GM12864 (cell line): Measurements from ENCODE around the gene CDK15.

Experiments
- DNase-seq: peaks from one replicate; pipeline ENCODE4 v3.0.0-alpha.2; 2011; ENCODE audit warnings: low read depth
- H3K4me3 ChIP-seq: 2 replicates; pipeline ENCODE4 v1.5.1; 2011; ENCODE audit warnings: mild to moderate bottlenecking, low read depth, low read length, control low read depth
- CTCF ChIP-seq: IDR thresholded peaks from 2 replicates; pipeline ENCODE4 v1.5.1; 2011; ENCODE audit warnings: low read depth, mild to moderate bottlenecking, moderate library complexity, low read length, control low read depth, inconsistent platforms; ENCODE audit errors: missing control alignments

CDK15 gene

GRCh38 chr2:201906777-201907562 is 100.6 kb downstream of the CDK15 start:
- no peak for DNase-seq
- TF ChIP-seq CTCF: no peak
- H3K4me3 ChIP-seq: no peak overlapping the region

- no peak for TF ChIP-seq CTCF
Observed at GRCh38 chr2:201907563-201907881, 101.2 kb downstream of the CDK15 start.

GRCh38 chr2:201908901-201909300 is 102.6 kb downstream of the CDK15 start:
- TF ChIP-seq CTCF: no peak
- H3K4me3 ChIP-seq: no peak overlapping the region
- DNase-seq: no peak

More at GRCh38 chr2:201907563-201907881, 101.2 kb downstream of the CDK15 start:
- no peak overlapping the region for H3K4me3 ChIP-seq
- no peak for DNase-seq

- H3K4me3 ChIP-seq: no peak overlapping the region
- DNase-seq: no peak
- TF ChIP-seq CTCF: no peak
Observed at GRCh38 chr2:201909348-201909747, 103.0 kb downstream of the CDK15 start.

GRCh38 chr2:201909961-201910361 is 103.6 kb downstream of the CDK15 start:
- no peak for TF ChIP-seq CTCF
- H3K4me3 ChIP-seq: no peak overlapping the region; the same call in 1 of the 2 replicates
- no peak for DNase-seq

- TF ChIP-seq CTCF: no peak
- no peak for DNase-seq
- H3K4me3 ChIP-seq: no peak overlapping the region
Observed at GRCh38 chr2:201911372-201911771, 105.0 kb downstream of the CDK15 start.

- no peak overlapping the region for H3K4me3 ChIP-seq
- TF ChIP-seq CTCF: no peak
- DNase-seq: no peak
Observed at GRCh38 chr2:201913201-201913600, 106.9 kb downstream of the CDK15 start.
